GM12801 (cell line): ENCODE measurements around the gene CCL5.

ENCODE experiments used
- TF ChIP-seq, protein P1 (sequence below): IDR thresholded peaks from one replicate; pipeline ENCODE4 v1.5.1; 2011; ENCODE audit warnings: control low read depth; ENCODE audit not compliant: insufficient read length; ENCODE audit errors: extremely low read depth

Gene CCL5

GRCh38 chr17:35906191-35906925, 26.2 kb upstream of the CCL5 start:
- TF ChIP-seq, protein P1, sequence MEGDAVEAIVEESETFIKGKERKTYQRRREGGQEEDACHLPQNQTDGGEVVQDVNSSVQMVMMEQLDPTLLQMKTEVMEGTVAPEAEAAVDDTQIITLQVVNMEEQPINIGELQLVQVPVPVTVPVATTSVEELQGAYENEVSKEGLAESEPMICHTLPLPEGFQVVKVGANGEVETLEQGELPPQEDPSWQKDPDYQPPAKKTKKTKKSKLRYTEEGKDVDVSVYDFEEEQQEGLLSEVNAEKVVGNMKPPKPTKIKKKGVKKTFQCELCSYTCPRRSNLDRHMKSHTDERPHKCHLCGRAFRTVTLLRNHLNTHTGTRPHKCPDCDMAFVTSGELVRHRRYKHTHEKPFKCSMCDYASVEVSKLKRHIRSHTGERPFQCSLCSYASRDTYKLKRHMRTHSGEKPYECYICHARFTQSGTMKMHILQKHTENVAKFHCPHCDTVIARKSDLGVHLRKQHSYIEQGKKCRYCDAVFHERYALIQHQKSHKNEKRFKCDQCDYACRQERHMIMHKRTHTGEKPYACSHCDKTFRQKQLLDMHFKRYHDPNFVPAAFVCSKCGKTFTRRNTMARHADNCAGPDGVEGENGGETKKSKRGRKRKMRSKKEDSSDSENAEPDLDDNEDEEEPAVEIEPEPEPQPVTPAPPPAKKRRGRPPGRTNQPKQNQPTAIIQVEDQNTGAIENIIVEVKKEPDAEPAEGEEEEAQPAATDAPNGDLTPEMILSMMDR, result no peak

- TF ChIP-seq, protein P1, result no peak
These were observed 23.3 kb upstream of the CCL5 start for GRCh38 chr17:35903451-35903850.

DNA sequence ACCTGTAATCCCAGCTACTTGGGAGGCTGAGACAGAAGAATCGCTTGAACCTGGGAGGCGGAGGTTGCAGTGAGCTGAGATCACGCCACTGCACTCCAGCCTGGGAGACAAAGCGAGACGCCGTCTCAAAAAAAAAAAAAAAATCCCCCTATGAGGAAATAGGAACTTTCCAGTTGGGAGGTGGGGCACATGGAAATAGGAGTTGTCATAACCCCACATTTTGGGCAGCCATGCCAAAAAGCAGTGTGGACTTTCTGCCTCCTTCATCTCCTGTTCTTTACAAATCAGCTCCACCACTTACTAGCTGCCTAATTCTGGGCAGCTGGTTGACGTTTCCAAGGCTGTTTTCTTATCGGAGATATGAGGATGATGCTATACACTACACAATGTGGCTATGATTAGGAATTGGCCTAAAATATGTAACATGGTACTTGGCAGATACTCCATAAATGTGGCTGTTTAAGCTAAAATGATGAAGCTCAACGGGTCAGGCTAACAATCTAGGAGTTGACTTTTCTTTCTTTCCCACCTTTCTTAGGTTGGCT, 21.5 kb upstream of the CCL5 start:
- TF ChIP-seq, protein P1, result no peak

GRCh38 chr17:35900708-35901480, 20.7 kb upstream of the CCL5 start:
- TF ChIP-seq, protein P1, result no peak

- TF ChIP-seq, protein P1, result no peak
These were observed 20.1 kb upstream of the CCL5 start for GRCh38 chr17:35900280-35900679.

DNA sequence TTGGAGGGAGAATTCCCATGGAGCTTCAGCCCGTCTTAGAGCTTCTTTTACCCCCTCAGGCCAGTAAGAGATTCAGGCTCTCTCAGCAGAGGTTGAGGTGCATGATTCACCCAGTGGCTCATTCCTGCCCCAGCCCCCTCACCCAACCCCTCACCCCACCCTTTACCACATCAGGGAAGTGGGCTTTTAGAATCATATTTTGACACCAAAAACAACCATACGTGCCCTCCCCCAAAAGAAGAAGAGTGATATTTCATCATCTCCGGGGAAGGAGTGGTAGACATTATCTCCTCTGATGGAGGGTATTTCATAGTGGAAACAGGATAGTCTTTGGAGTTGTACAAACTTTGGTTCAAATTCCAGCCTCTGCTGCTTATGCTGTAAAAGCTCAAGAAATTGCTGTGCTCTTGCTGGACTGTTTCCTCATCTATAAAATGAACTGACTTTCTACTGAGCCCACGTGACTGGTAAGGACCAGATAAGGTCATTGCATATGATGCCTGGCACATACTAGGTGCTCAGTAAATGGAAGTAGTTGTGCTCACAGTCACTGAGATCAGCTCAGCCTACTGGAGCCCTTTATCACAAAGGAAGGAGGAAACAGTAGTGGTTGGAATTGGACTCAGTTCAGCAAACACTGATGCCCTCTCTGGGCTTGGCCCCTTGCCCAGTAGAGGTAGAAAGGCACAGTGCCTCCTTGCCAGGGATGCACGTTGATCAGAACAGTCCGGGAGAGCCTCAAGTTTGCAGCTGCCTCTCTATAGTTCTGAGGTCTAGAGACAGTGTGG, 18.3 kb upstream of the CCL5 start:
- TF ChIP-seq, protein P1, result no peak
